Measurements from ENCODE around the gene REM2.

REM2 gene

GRCh38 chr14:22875003-22875747, 7.8 kb upstream of the REM2 start:
- no peak overlapping the region for H2AFZ ChIP-seq (ENCODE audit: insufficient read depth, low read length, poor library complexity)
- H3K23ac ChIP-seq (ENCODE audit: low read length): no peak overlapping the region
- no peak overlapping the region for H2BK120ac ChIP-seq (ENCODE audit: insufficient read depth, low read length, poor library complexity)
- no peak overlapping the region for H3K27ac ChIP-seq (ENCODE audit: low read depth, low read length)
- no peak overlapping the region for H3K9ac ChIP-seq (ENCODE audit: low read length)
- no peak for DNase-seq
- H2AK5ac ChIP-seq (ENCODE audit: low read length): no peak overlapping the region
- no peak overlapping the region for H3K4ac ChIP-seq (ENCODE audit: low read depth, low read length)
- no peak overlapping the region for H4K12ac ChIP-seq (ENCODE audit: low read depth, low read length)
- no peak overlapping the region for H4K91ac ChIP-seq (ENCODE audit: low read depth, low read length)
- no peak overlapping the region for H4K8ac ChIP-seq (ENCODE audit: low read depth, low read length)
- no peak overlapping the region for H3K4me2 ChIP-seq (ENCODE audit: low read length)
- no peak overlapping the region for H2BK12ac ChIP-seq (ENCODE audit: low read length)
- H3K79me1 ChIP-seq (ENCODE audit: low read length): peaks cover 11% of the 10 kb centered on the region
- no peak overlapping the region for H3K14ac ChIP-seq (ENCODE audit: low read length)
- H3K9me3 ChIP-seq (ENCODE audit: insufficient read depth, low read depth, low read length): peaks cover 4% of the 10 kb centered on the region
- H3K36me3 ChIP-seq (ENCODE audit: control insufficient read depth in 1 of 2, insufficient read depth in 2 of 2, low read length in 2 of 2): peaks cover 42 to 52% of the 10 kb centered on the region in 2 experiments
- no peak overlapping the region for H3K4me3 ChIP-seq (ENCODE audit: low read depth, low read length)
- WGBS (ENCODE audit: extremely low coverage, insufficient coverage, insufficient read length): no CpG with 5 or more reads among the region's 15 CpGs
- no peak overlapping the region for H2BK5ac ChIP-seq (ENCODE audit: low read depth, low read length, poor library complexity)
- H3K27me3 ChIP-seq (ENCODE audit: insufficient read depth, low read length): no peaks in the 10 kb centered on the region
- no peak overlapping the region for H3K18ac ChIP-seq (ENCODE audit: low read length)
- peaks cover 7% of the 10 kb centered on the region for H3K79me2 ChIP-seq (ENCODE audit: control insufficient read depth, insufficient read depth, low read length, poor library complexity)
- peaks cover 4 to 5% of the 10 kb centered on the region in 2 experiments for H3K4me1 ChIP-seq (ENCODE audit: control insufficient read depth in 1 of 2, insufficient read depth in 2 of 2, low read length in 2 of 2)

GRCh38 chr14:22875748-22876319, 7.2 kb upstream of the REM2 start:
- no peak overlapping the region for H3K4me3 ChIP-seq (ENCODE audit: low read depth, low read length)
- H2AK5ac ChIP-seq (ENCODE audit: low read length): no peak overlapping the region
- H3K23ac ChIP-seq (ENCODE audit: low read length): no peak overlapping the region
- no peak overlapping the region for H4K91ac ChIP-seq (ENCODE audit: low read depth, low read length)
- H2BK5ac ChIP-seq (ENCODE audit: low read depth, low read length, poor library complexity): no peak overlapping the region
- no peak for DNase-seq
- H3K4ac ChIP-seq (ENCODE audit: low read depth, low read length): no peak overlapping the region
- no peak overlapping the region for H2AFZ ChIP-seq (ENCODE audit: insufficient read depth, low read length, poor library complexity)
- H3K79me1 ChIP-seq (ENCODE audit: low read length): peaks cover 11% of the 10 kb centered on the region
- no CpG with 5 or more reads among the region's 20 CpGs for WGBS (ENCODE audit: extremely low coverage, insufficient coverage, insufficient read length)
- H3K4me2 ChIP-seq (ENCODE audit: low read length): no peak overlapping the region
- no peak overlapping the region for H4K12ac ChIP-seq (ENCODE audit: low read depth, low read length)
- H3K14ac ChIP-seq (ENCODE audit: low read length): no peak overlapping the region
- no peak overlapping the region for H3K9ac ChIP-seq (ENCODE audit: low read length)
- no peak overlapping the region for H3K27ac ChIP-seq (ENCODE audit: low read depth, low read length)
- H4K8ac ChIP-seq (ENCODE audit: low read depth, low read length): no peak overlapping the region
- H3K9me3 ChIP-seq (ENCODE audit: insufficient read depth, low read depth, low read length): peaks cover 4% of the 10 kb centered on the region
- H3K27me3 ChIP-seq (ENCODE audit: insufficient read depth, low read length): no peaks in the 10 kb centered on the region
- peaks cover 4 to 5% of the 10 kb centered on the region in 2 experiments for H3K4me1 ChIP-seq (ENCODE audit: control insufficient read depth in 1 of 2, insufficient read depth in 2 of 2, low read length in 2 of 2)
- no peak overlapping the region for H2BK120ac ChIP-seq (ENCODE audit: insufficient read depth, low read length, poor library complexity)
- H3K18ac ChIP-seq (ENCODE audit: low read length): no peak overlapping the region
- peaks cover 7% of the 10 kb centered on the region for H3K79me2 ChIP-seq (ENCODE audit: control insufficient read depth, insufficient read depth, low read length, poor library complexity)
- H2BK12ac ChIP-seq (ENCODE audit: low read length): no peak overlapping the region
- peaks cover 42 to 52% of the 10 kb centered on the region in 2 experiments for H3K36me3 ChIP-seq (ENCODE audit: control insufficient read depth in 1 of 2, insufficient read depth in 2 of 2, low read length in 2 of 2)

- peaks cover 42 to 52% of the 10 kb centered on the region in 2 experiments for H3K36me3 ChIP-seq (ENCODE audit: control insufficient read depth in 1 of 2, insufficient read depth in 2 of 2, low read length in 2 of 2)
- DNase-seq: no peak
- H2AK5ac ChIP-seq (ENCODE audit: low read length): no peak overlapping the region
- no peak overlapping the region for H3K18ac ChIP-seq (ENCODE audit: low read length)
- no peak overlapping the region for H3K14ac ChIP-seq (ENCODE audit: low read length)
- H4K8ac ChIP-seq (ENCODE audit: low read depth, low read length): no peak overlapping the region
- H3K4ac ChIP-seq (ENCODE audit: low read depth, low read length): no peak overlapping the region
- H4K12ac ChIP-seq (ENCODE audit: low read depth, low read length): no peak overlapping the region
- H2BK120ac ChIP-seq (ENCODE audit: insufficient read depth, low read length, poor library complexity): no peak overlapping the region
- peaks cover 4% of the 10 kb centered on the region for H3K79me1 ChIP-seq (ENCODE audit: low read length)
- no peaks in the 10 kb centered on the region for H3K27me3 ChIP-seq (ENCODE audit: insufficient read depth, low read length)
- H3K23ac ChIP-seq (ENCODE audit: low read length): no peak overlapping the region
- no peak overlapping the region for H2AFZ ChIP-seq (ENCODE audit: insufficient read depth, low read length, poor library complexity)
- H4K91ac ChIP-seq (ENCODE audit: low read depth, low read length): no peak overlapping the region
- no peak overlapping the region for H3K9ac ChIP-seq (ENCODE audit: low read length)
- H3K9me3 ChIP-seq (ENCODE audit: insufficient read depth, low read depth, low read length): peaks cover 4% of the 10 kb centered on the region
- no peak overlapping the region for H3K4me3 ChIP-seq (ENCODE audit: low read depth, low read length)
- peaks cover 4 to 5% of the 10 kb centered on the region in 2 experiments for H3K4me1 ChIP-seq (ENCODE audit: control insufficient read depth in 1 of 2, insufficient read depth in 2 of 2, low read length in 2 of 2)
- no peak overlapping the region for H3K4me2 ChIP-seq (ENCODE audit: low read length)
- H3K27ac ChIP-seq (ENCODE audit: low read depth, low read length): no peak overlapping the region
- no CpG with 5 or more reads among the region's 22 CpGs for WGBS (ENCODE audit: extremely low coverage, insufficient coverage, insufficient read length)
- H2BK12ac ChIP-seq (ENCODE audit: low read length): no peak overlapping the region
- H3K79me2 ChIP-seq (ENCODE audit: control insufficient read depth, insufficient read depth, low read length, poor library complexity): peaks cover 3% of the 10 kb centered on the region
- H2BK5ac ChIP-seq (ENCODE audit: low read depth, low read length, poor library complexity): no peak overlapping the region
These were observed 6.0 kb upstream of the REM2 start for GRCh38 chr14:22877000-22877501.

- WGBS (ENCODE audit: extremely low coverage, insufficient coverage, insufficient read length): no CpG with 5 or more reads among the region's 8 CpGs
- Histone ChIP-seq H4K8ac (ENCODE audit: low read depth, low read length) (no peak overlapping the region), H3K9ac (ENCODE audit: low read length) (no peak overlapping the region), H3K14ac (ENCODE audit: low read length) (no peak overlapping the region), H4K12ac (ENCODE audit: low read depth, low read length) (no peak overlapping the region), H2BK120ac (ENCODE audit: insufficient read depth, low read length, poor library complexity) (no peak overlapping the region), H2AFZ (ENCODE audit: insufficient read depth, low read length, poor library complexity) (no peak overlapping the region), H3K4ac (ENCODE audit: low read depth, low read length) (no peak overlapping the region), H2BK5ac (ENCODE audit: low read depth, low read length, poor library complexity) (no peak overlapping the region), H3K23ac (ENCODE audit: low read length) (no peak overlapping the region), H3K9me3 (ENCODE audit: insufficient read depth, low read depth, low read length) (peaks cover 4% of the 10 kb centered on the region), H3K79me2 (ENCODE audit: control insufficient read depth, insufficient read depth, low read length, poor library complexity) (no peaks in the 10 kb centered on the region), H3K4me1 (ENCODE audit: control insufficient read depth in 1 of 2, insufficient read depth in 2 of 2, low read length in 2 of 2) (peaks cover 7 to 13% of the 10 kb centered on the region in 2 experiments), H3K27ac (ENCODE audit: low read depth, low read length) (no peak overlapping the region), H3K27me3 (ENCODE audit: insufficient read depth, low read length) (no peaks in the 10 kb centered on the region), H3K18ac (ENCODE audit: low read length) (no peak overlapping the region), H3K79me1 (ENCODE audit: low read length) (peaks cover 5% of the 10 kb centered on the region), H2BK12ac (ENCODE audit: low read length) (no peak overlapping the region), H2AK5ac (ENCODE audit: low read length) (no peak overlapping the region), H3K4me2 (ENCODE audit: low read length) (no peak overlapping the region), H4K91ac (ENCODE audit: low read depth, low read length) (no peak overlapping the region), H3K4me3 (ENCODE audit: low read depth, low read length) (no peak overlapping the region), H3K36me3 (ENCODE audit: control insufficient read depth in 1 of 2, insufficient read depth in 2 of 2, low read length in 2 of 2) (peaks cover 40 to 52% of the 10 kb centered on the region in 2 experiments)
- peak; percentile 88 to 90 for DNase-seq
These were observed 4.5 kb upstream of the REM2 start for GRCh38 chr14:22878271-22879246.
